ENCODE measurements around the gene ELAVL2.

DNA sequence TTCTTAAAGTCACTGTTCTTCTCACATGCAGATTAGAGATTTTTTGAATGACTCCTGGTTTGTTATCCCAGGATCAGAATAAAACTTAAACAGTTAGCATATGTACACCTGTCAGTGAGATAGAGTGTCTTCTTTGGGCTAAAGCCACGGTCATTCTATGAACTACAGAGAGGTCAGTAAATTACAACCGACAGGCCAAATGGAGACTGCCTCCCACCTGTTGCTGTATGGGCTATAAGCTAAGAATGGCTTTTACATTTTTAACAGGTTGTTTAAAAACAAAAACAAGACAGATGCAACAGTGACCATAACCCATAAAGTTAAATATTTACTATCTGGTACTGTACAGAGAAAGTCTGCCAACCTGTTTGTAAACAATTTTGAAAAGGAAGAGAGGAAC, 125.7 kb downstream of the ELAVL2 start:
- TF ChIP-seq, protein P1, sequence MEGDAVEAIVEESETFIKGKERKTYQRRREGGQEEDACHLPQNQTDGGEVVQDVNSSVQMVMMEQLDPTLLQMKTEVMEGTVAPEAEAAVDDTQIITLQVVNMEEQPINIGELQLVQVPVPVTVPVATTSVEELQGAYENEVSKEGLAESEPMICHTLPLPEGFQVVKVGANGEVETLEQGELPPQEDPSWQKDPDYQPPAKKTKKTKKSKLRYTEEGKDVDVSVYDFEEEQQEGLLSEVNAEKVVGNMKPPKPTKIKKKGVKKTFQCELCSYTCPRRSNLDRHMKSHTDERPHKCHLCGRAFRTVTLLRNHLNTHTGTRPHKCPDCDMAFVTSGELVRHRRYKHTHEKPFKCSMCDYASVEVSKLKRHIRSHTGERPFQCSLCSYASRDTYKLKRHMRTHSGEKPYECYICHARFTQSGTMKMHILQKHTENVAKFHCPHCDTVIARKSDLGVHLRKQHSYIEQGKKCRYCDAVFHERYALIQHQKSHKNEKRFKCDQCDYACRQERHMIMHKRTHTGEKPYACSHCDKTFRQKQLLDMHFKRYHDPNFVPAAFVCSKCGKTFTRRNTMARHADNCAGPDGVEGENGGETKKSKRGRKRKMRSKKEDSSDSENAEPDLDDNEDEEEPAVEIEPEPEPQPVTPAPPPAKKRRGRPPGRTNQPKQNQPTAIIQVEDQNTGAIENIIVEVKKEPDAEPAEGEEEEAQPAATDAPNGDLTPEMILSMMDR (conservative IDR thresholded peaks at IDR 0.05) = no peak
- no peak for TF ChIP-seq EZH2 (IDR thresholded peaks at IDR 0.05; ENCODE audit: low read depth)
